Vagina (tissue), 2 donors: ENCODE measurements around the gene NTM.

Experiments used
- CTCF ChIP-seq, 3 experiments: fragments of 450-650 bp in 2 of 3; fragments of 200-600 bp in 1 of 3; sonication (generic) in 1 of 3; IDR thresholded peaks; one replicate each; pipeline ENCODE4 v1.5.1; 2017 to 2019; ENCODE audit warnings: antibody characterized with exemption in 3 of 3, mild to moderate bottlenecking in 2 of 3, moderate library complexity in 2 of 3
- POLR2A ChIP-seq, 2 donors: fragments of 450-650 bp; IDR thresholded peaks; one replicate each; pipeline ENCODE4 v1.6.1; 2017; ENCODE audit warnings: antibody characterized with exemption in 2 of 2, mild to moderate bottlenecking in 2 of 2, moderate library complexity in 2 of 2
- POLR2AphosphoS5 ChIP-seq, 2 donors: sonication (generic); formaldehyde crosslinking; IDR thresholded peaks; one replicate each; pipeline ENCODE4 v1.9.0; 2017; ENCODE audit warnings: antibody characterized with exemption in 2 of 2, mild to moderate bottlenecking in 2 of 2, low read depth in 1 of 2; ENCODE audit not compliant: insufficient read depth in 1 of 2

DNA sequence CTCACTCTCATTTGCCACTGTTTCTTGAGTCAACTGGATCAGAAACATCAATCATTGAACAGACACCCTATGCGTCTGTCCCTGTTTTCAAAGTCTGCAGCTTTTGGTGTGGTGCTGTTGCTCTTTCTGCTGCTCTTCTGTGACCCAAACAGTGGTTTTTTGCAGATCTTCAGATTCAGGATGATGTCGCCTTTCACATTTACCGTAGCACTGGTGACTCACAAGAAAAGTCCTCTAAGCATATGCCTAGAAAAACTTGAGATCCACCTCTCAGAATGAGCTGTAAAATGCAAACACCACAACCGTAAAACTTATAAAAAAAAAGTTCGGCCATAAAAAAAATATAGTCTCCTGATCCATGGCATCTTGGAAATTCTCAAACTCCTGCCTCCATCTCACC lies 400.4 kb downstream of the NTM start:
- TF ChIP-seq CTCF (IDR thresholded peaks at IDR 0.05) (no peak), POLR2A (IDR thresholded peaks at IDR 0.05) (no peak), POLR2AphosphoS5 (IDR thresholded peaks at IDR 0.05; ENCODE audit: insufficient read depth in 1 of 2, low read depth in 1 of 2) (no peak)
